CD4-positive, alpha-beta memory T cell (primary cell): ENCODE data around the gene RNF38. TPM values are rescaled to one million over a fixed set of nuclear protein-coding genes. Genes with fewer than 3 reads are reported as not detected.

Experiments used
- CTCF ChIA-PET: fragments of 350-600 bp; sonication (Branson Sonifier 250); formaldehyde crosslinking; loops from one replicate; lab custom pipeline; 2021; ENCODE audit warnings: inconsistent platforms; ENCODE audit not compliant: partially characterized antibody; lab: Charles Lee
- POLR2A ChIA-PET: fragments of 350-600 bp; sonication (Branson Sonifier 250); formaldehyde crosslinking; loops from one replicate; lab custom pipeline; 2021; ENCODE audit not compliant: partially characterized antibody; lab: Charles Lee
- DNase-seq, 5 donors: peaks; one replicate each; pipeline versions ENCODE4 v3.0.0 to v3.0.0-alpha.2; 2020 to 2022; ENCODE audit warnings: mixed read lengths in 1 of 5
- H3K27ac ChIP-seq: one replicate; pipeline ENCODE4 v1.7.0; 2013; ENCODE audit warnings: low read depth, low read length
- H3K27me3 ChIP-seq: 2 replicates; pipeline ENCODE4 v1.7.0; 2013; ENCODE audit warnings: mild to moderate bottlenecking, low read length, moderate library complexity; ENCODE audit not compliant: insufficient read depth
- H3K36me3 ChIP-seq: 2 replicates; pipeline ENCODE4 v1.7.0; 2013; ENCODE audit warnings: mild to moderate bottlenecking, low read length, moderate library complexity; ENCODE audit not compliant: insufficient read depth
- H3K4me1 ChIP-seq: 2 replicates; pipeline ENCODE4 v1.7.0; 2013; ENCODE audit warnings: mild to moderate bottlenecking, low read length, moderate library complexity; ENCODE audit not compliant: insufficient read depth
- H3K4me3 ChIP-seq, 2 donors: one replicate each; pipeline ENCODE4 v1.7.0; 2013; ENCODE audit warnings: low read length in 2 of 2, mild to moderate bottlenecking in 1 of 2
- H3K9me3 ChIP-seq, 2 donors: one replicate each; pipeline ENCODE4 v1.7.0; 2013; ENCODE audit warnings: low read length in 2 of 2, control low read depth in 1 of 2; ENCODE audit not compliant: control insufficient read depth in 1 of 2
- H3K27ac Mint-ChIP-seq, 7 donors: one replicate each; pipeline ENCODE4 v1.8.0; 2020 to 2021; ENCODE audit warnings: mixed read lengths in 7 of 7, mild to moderate bottlenecking in 6 of 7, inconsistent platforms in 3 of 7, moderate library complexity in 3 of 7
- H3K27me3 Mint-ChIP-seq, 2 donors: one replicate each; pipeline ENCODE4 v1.8.0; 2020 to 2021; ENCODE audit warnings: mixed read lengths in 2 of 2
- H3K36me3 Mint-ChIP-seq, 2 donors: one replicate each; pipeline ENCODE4 v1.8.0; 2020 to 2021; ENCODE audit warnings: mixed read lengths in 2 of 2, inconsistent platforms in 1 of 2, mild to moderate bottlenecking in 1 of 2
- H3K4me1 Mint-ChIP-seq, 4 donors: one replicate each; pipeline ENCODE4 v1.8.0; 2020 to 2021; ENCODE audit warnings: mixed read lengths in 4 of 4, mild to moderate bottlenecking in 1 of 4
- H3K4me3 Mint-ChIP-seq, 8 donors: one replicate each; pipeline ENCODE4 v1.8.0; 2020 to 2021; ENCODE audit warnings: mixed read lengths in 8 of 8, mild to moderate bottlenecking in 7 of 8, moderate library complexity in 6 of 8, inconsistent platforms in 3 of 8
- H3K9me3 Mint-ChIP-seq, 8 donors: one replicate each; pipeline ENCODE4 v1.8.0; 2020 to 2021; ENCODE audit warnings: mixed read lengths in 8 of 8, mild to moderate bottlenecking in 5 of 8, inconsistent platforms in 3 of 8, moderate library complexity in 1 of 8
- intact Hi-C: fragments of 100-400 bp; cut with micrococcal nuclease; formaldehyde crosslinking; loops from one replicate; pipeline ENCODE4 v1.15.1; 2023
- polyA plus RNA-seq, 2 donors: library from polyadenylated mRNA; unstranded; fragments of 300-500 nt; fragmentation: Illumina TruSeq; gene quantifications; one replicate each; pipeline ENCODE4 v1.2.3, GENCODE V29; 2021
- total RNA-seq, 2 experiments: library from RNA; stranded (reverse); gene quantifications; one replicate each; pipeline ENCODE4 v1.2.3, GENCODE V29; 2021

RNF38 gene
- total and polyA plus RNA-seq, 4 experiments from 2014 or later = 16.5 to 78.3 (median 55.4) TPM

GRCh38 chr9:36442710-36443109 is 42.6 kb upstream of the RNF38 start:
- H3K36me3 Mint-ChIP-seq = peaks cover 8 to 17% of the 10 kb centered on the region in 2 donors
- ChIA-PET CTCF (interaction anchor here (2.3 to 7.3 kb wide), 2 partner anchors 35 to 113 kb away, joined by 16 to 77 read pairs; no protein-coding TSS in a partner anchor), POLR2A (interaction anchor here (1.3 to 2.4 kb wide), 3 partner anchors 15 to 44 kb away, joined by 3 to 17 read pairs (median 6); no protein-coding TSS in a partner anchor)
- H3K27me3 Mint-ChIP-seq = no peaks in the 10 kb centered on the region
- intact Hi-C loops = no loop called here
- Histone ChIP-seq H3K9me3 (no peaks in the 10 kb centered on the region), H3K4me1 (peaks cover 47% of the 10 kb centered on the region), H3K4me3 (no peak overlapping the region), H3K36me3 (no peaks in the 10 kb centered on the region), H3K27ac (no peak overlapping the region), H3K27me3 (no peaks in the 10 kb centered on the region)
- H3K4me1 Mint-ChIP-seq = peaks cover 43 to 71% (median 51%) of the 10 kb centered on the region in 4 donors
- H3K9me3 Mint-ChIP-seq = no peaks in the 10 kb centered on the region
- no peak overlapping the region for H3K27ac Mint-ChIP-seq
- peak overlapping the region in 1 of 8 donors; percentile 22 for H3K4me3 Mint-ChIP-seq
- no peak for DNase-seq

DNA sequence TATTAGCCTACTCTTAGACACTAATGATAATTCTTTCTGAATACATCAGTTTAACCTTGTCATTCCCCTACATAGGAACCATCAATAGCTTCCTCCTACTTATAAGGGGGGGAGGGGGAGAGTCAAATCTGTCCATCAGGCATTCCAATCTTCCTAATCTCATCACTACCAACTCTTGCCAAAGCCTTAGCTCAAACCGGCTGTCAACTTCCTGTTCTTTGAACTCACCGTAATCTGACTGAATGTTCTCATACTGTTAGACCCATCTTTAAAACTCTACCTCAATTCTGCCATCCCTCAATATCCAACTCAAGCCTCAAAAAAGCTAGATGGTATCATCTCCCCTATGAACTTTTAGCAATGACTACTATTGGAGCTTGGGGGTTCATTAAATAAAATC is 41.9 kb upstream of the RNF38 start:
- Histone ChIP-seq H3K36me3 (no peaks in the 10 kb centered on the region), H3K9me3 (no peaks in the 10 kb centered on the region), H3K27ac (no peak overlapping the region), H3K4me1 (peaks cover 48% of the 10 kb centered on the region), H3K4me3 (no peak overlapping the region), H3K27me3 (no peaks in the 10 kb centered on the region)
- Mint-ChIP-seq H3K27ac (peak overlapping the region in 1 of 7 donors; percentile 11), H3K4me1 (peaks cover 43 to 74% (median 53%) of the 10 kb centered on the region in 4 donors), H3K36me3 (peaks cover 8 to 17% of the 10 kb centered on the region in 2 donors), H3K9me3 (no peaks in the 10 kb centered on the region), H3K4me3 (peak overlapping the region in 3 of 8 donors; percentile 2 to 48 (median 26)), H3K27me3 (no peaks in the 10 kb centered on the region)
- CTCF ChIA-PET = interaction anchor here (0.9 to 7.3 kb wide), 5 partner anchors 8 to 117 kb away, joined by 4 to 77 read pairs (median 6); no protein-coding TSS in a partner anchor
- POLR2A ChIA-PET = interaction anchor here (0.5 to 2.4 kb wide), 4 partner anchors 16 to 668 kb away, joined by 3 to 17 read pairs (median 4); partner anchors contain the start of gene RNF38
- intact Hi-C loops = no loop called here
- DNase-seq = no peak

DNA sequence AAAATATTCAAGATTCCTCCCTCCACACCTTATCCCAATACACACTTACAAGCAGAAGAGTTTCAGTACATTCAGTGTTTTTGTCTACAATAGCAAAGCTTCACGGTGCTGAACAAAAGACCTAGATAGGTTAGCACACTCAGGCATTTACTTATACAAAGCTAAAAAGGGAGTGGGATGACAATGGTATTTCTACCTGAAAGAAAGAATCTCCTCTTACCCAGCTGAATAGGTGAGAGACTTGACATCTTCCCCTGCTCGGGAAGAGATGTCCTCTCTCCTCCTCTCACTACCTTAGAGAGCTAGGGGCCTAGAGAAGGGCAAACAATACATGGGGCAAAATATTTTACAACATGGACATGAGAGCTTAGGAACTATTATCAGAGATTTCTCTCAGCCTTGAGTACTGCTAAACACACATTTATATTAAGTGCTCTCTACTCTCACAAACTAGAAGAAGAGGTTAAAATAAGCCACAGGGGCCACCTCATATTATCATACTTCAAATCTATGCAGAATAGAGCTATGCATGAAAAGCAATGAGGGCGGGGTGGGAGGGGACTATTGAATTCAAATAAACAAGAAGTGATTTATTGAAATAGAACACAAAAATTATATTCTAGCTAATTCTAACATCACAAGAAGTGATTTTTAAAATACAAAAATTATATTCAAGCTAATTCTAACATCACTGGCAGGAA is 38.6 kb upstream of the RNF38 start:
- intact Hi-C loops = no loop called here
- Mint-ChIP-seq H3K9me3 (peaks cover 0 to 2% (median 0%) of the 10 kb centered on the region in 8 donors), H3K4me3 (peak overlapping the region in 1 of 8 donors; percentile 45), H3K4me1 (peaks cover 31 to 60% (median 44%) of the 10 kb centered on the region in 4 donors), H3K36me3 (peaks cover 0 to 6% of the 10 kb centered on the region in 2 donors), H3K27me3 (no peaks in the 10 kb centered on the region), H3K27ac (peak overlapping the region in 4 of 7 donors; percentile 36 to 92 (median 60))
- no peaks in the 10 kb centered on the region for H3K9me3 ChIP-seq
- CTCF ChIA-PET = interaction anchor here (0.6 to 7.3 kb wide), 8 partner anchors 9 to 118 kb away, joined by 3 to 77 read pairs (median 6); no protein-coding TSS in a partner anchor
- DNase-seq = no peak
- H3K4me1 ChIP-seq = peaks cover 23% of the 10 kb centered on the region
- H3K27ac ChIP-seq = no peak overlapping the region
- POLR2A ChIA-PET = interaction anchor here (0.6 to 1.1 kb wide), 2 partner anchors 11 to 81 kb away, joined by 4 to 5 read pairs; no protein-coding TSS in a partner anchor
- H3K4me3 ChIP-seq = no peak overlapping the region
- no peaks in the 10 kb centered on the region for H3K36me3 ChIP-seq
- no peaks in the 10 kb centered on the region for H3K27me3 ChIP-seq

GRCh38 chr9:36437790-36438189 is 37.7 kb upstream of the RNF38 start:
- Histone ChIP-seq H3K9me3 (no peaks in the 10 kb centered on the region), H3K4me3 (no peak overlapping the region), H3K27ac (no peak overlapping the region), H3K27me3 (no peaks in the 10 kb centered on the region), H3K4me1 (peaks cover 18% of the 10 kb centered on the region), H3K36me3 (no peaks in the 10 kb centered on the region)
- Mint-ChIP-seq H3K9me3 (peaks cover 0 to 2% (median 0%) of the 10 kb centered on the region in 8 donors), H3K36me3 (peaks cover 0 to 6% of the 10 kb centered on the region in 2 donors), H3K4me3 (no peak overlapping the region), H3K27me3 (no peaks in the 10 kb centered on the region), H3K4me1 (peaks cover 23 to 53% (median 38%) of the 10 kb centered on the region in 4 donors), H3K27ac (peak overlapping the region in 3 of 7 donors; percentile 9 to 57 (median 24))
- POLR2A ChIA-PET = interaction anchor here (0.6 to 1.1 kb wide), 3 partner anchors 9 to 60 kb away, joined by 3 to 5 read pairs (median 3); no protein-coding TSS in a partner anchor
- CTCF ChIA-PET = interaction anchor here (1.0 to 7.3 kb wide), 7 partner anchors 10 to 119 kb away, joined by 3 to 77 read pairs (median 6); no protein-coding TSS in a partner anchor
- DNase-seq = no peak
- intact Hi-C loops = no loop called here

- H3K4me3 ChIP-seq = no peak overlapping the region
- no peak overlapping the region for H3K27ac ChIP-seq
- POLR2A ChIA-PET = interaction anchor here (0.6 kb wide), 1 partner anchor 29 kb away, joined by 3 read pairs; no protein-coding TSS in a partner anchor
- CTCF ChIA-PET = interaction anchor here (1.0 to 7.3 kb wide), 5 partner anchors 12 to 120 kb away, joined by 3 to 77 read pairs (median 7); no protein-coding TSS in a partner anchor
- Mint-ChIP-seq H3K27ac (peak overlapping the region in 2 of 7 donors; percentile 48 to 83), H3K4me3 (no peak overlapping the region), H3K36me3 (peaks cover 0 to 6% of the 10 kb centered on the region in 2 donors), H3K4me1 (peaks cover 17 to 46% (median 33%) of the 10 kb centered on the region in 4 donors), H3K27me3 (no peaks in the 10 kb centered on the region), H3K9me3 (peaks cover 0 to 2% (median 0%) of the 10 kb centered on the region in 8 donors)
- H3K36me3 ChIP-seq = no peaks in the 10 kb centered on the region
- peaks cover 9% of the 10 kb centered on the region for H3K4me1 ChIP-seq
- intact Hi-C loops = no loop called here
- H3K27me3 ChIP-seq = no peaks in the 10 kb centered on the region
- DNase-seq = no peak
- H3K9me3 ChIP-seq = no peaks in the 10 kb centered on the region
These were observed 36.8 kb upstream of the RNF38 start for GRCh38 chr9:36436909-36437308.

DNA sequence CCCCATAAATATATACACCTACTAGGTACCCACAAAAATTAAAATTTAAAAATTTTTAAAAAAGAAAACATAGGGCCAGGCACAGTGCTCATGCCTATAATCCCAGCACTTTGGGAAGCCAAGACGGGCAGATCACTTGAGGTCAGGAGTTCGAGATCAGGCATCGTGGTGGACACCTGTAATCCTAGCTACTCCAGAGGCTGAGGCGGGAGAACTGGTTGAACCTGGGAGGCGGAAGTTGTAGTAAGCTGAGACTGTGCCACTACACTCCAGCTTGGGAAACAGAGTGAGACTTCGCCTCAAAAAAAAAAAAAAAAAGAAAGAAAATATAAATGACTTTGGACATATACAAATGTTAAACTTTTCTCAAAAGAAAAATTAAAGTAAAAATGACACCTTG is 33.3 kb upstream of the RNF38 start:
- H3K4me1 ChIP-seq = peaks cover 4% of the 10 kb centered on the region
- H3K27ac ChIP-seq = no peak overlapping the region
- H3K27me3 ChIP-seq = no peaks in the 10 kb centered on the region
- H3K27me3 Mint-ChIP-seq = no peaks in the 10 kb centered on the region
- no peaks in the 10 kb centered on the region for H3K9me3 ChIP-seq
- H3K4me3 Mint-ChIP-seq = no peak overlapping the region
- H3K4me1 Mint-ChIP-seq = peaks cover 12 to 45% (median 32%) of the 10 kb centered on the region in 4 donors
- intact Hi-C loops = no loop called here
- DNase-seq = no peak
- H3K4me3 ChIP-seq = no peak overlapping the region
- H3K36me3 ChIP-seq = no peaks in the 10 kb centered on the region
- H3K27ac Mint-ChIP-seq = no peak overlapping the region
- peaks cover 0 to 2% (median 0%) of the 10 kb centered on the region in 8 donors for H3K9me3 Mint-ChIP-seq
- H3K36me3 Mint-ChIP-seq = peaks cover 8 to 11% of the 10 kb centered on the region in 2 donors
- ChIA-PET CTCF (no interaction called here), POLR2A (no interaction called here)

DNA sequence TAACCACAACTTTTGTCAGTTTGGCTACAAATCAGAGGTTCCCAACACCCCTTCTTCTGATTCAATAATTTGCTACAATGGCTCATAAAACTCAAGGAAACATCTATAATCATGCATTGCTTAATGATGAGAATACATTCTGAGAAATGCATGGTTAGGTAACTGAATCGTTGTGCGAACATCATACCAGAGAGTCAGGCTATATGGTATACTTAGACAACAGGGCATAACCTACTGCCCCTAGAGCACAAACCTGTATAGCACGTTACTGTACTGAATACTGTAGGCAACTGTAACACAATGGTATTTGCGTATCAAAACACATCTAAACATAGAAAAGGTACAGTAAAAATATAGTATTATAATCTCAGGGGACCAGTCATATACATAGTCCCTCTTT is 31.0 kb upstream of the RNF38 start:
- Histone ChIP-seq H3K4me1 (peaks cover 14% of the 10 kb centered on the region), H3K27ac (no peak overlapping the region), H3K9me3 (no peaks in the 10 kb centered on the region), H3K4me3 (no peak overlapping the region), H3K36me3 (no peaks in the 10 kb centered on the region), H3K27me3 (no peaks in the 10 kb centered on the region)
- peaks cover 8 to 11% of the 10 kb centered on the region in 2 donors for H3K36me3 Mint-ChIP-seq
- ChIA-PET POLR2A (no interaction called here), CTCF (interaction anchor here (1.9 kb wide), 1 partner anchor 24 kb away, joined by 8 read pairs; no protein-coding TSS in a partner anchor)
- peak overlapping the region in 1 of 7 donors; percentile 47 for H3K27ac Mint-ChIP-seq
- no peaks in the 10 kb centered on the region for H3K27me3 Mint-ChIP-seq
- H3K9me3 Mint-ChIP-seq = peaks cover 0 to 2% (median 0%) of the 10 kb centered on the region in 8 donors
- no peak for DNase-seq
- no peak overlapping the region for H3K4me3 Mint-ChIP-seq
- peaks cover 25 to 49% (median 38%) of the 10 kb centered on the region in 4 donors for H3K4me1 Mint-ChIP-seq
- intact Hi-C loops = no loop called here
